ENCODE data around the gene NEK11.

GRCh38 chr3:131324923-131325322 is 298.2 kb downstream of the NEK11 start:
- TF ChIP-seq GATA3 (IDR thresholded peaks at IDR 0.05; ENCODE audit: low read depth, low read length) (no peak), GATA2 (IDR thresholded peaks at IDR 0.05; ENCODE audit: low read depth, low read length) (no peak)
